ENCODE data around the gene IGFBPL1. TPM values are rescaled to one million over a fixed set of nuclear protein-coding genes. Genes with fewer than 3 reads are reported as not detected.
A peak's percentile ranks its signal among the peaks of the same experiment; 100 is the strongest.

IGFBPL1 gene
- total and polyA plus RNA-seq, 2 of the 13 experiments (the other 11 are each of a cell fraction or from before 2014, with no cell fraction given) = 0.24 TPM; not detected in 1

GRCh38 chr9:38376021-38376670 is 48.1 kb downstream of the IGFBPL1 start (continued):
- TF ChIP-seq NFAT5 (CRISPR knock-in tag; IDR thresholded peaks at IDR 0.05) (no peak), GFI1 (CRISPR knock-in tag; IDR thresholded peaks at IDR 0.05; ENCODE audit: borderline replicate concordance) (no peak), FOXO1 (CRISPR knock-in tag; IDR thresholded peaks at IDR 0.05) (0 out of 2 replicates have a peak, but pooled peaks have one; percentile 33), SKI (IDR thresholded peaks at IDR 0.05; ENCODE audit: partially characterized antibody) (no peak), CEBPZ (IDR thresholded peaks at IDR 0.05; ENCODE audit: low read length) (no peak), ZNF180 (CRISPR knock-in tag; IDR thresholded peaks at IDR 0.05; ENCODE audit: borderline replicate concordance, low read depth) (no peak), ZNF616 (CRISPR knock-in tag; IDR thresholded peaks at IDR 0.05; ENCODE audit: low read depth) (no peak), MXD3 (CRISPR knock-in tag; IDR thresholded peaks at IDR 0.05) (no peak), ZSCAN9 (CRISPR knock-in tag; IDR thresholded peaks at IDR 0.05; ENCODE audit: borderline replicate concordance) (no peak), ZNF850 (CRISPR knock-in tag; conservative IDR thresholded peaks at IDR 0.05) (no peak), PHF21A (CRISPR knock-in tag; IDR thresholded peaks at IDR 0.05) (no peak), ZNF883 (CRISPR knock-in tag; IDR thresholded peaks at IDR 0.05; ENCODE audit: not compliant biosample characterization) (no peak), HNF4G (IDR thresholded peaks at IDR 0.05; ENCODE audit: borderline replicate concordance, low read depth, low read length) (no peak), HNF4G (CRISPR knock-in tag; IDR thresholded peaks at IDR 0.05; ENCODE audit: borderline replicate concordance, low read depth) (no peak), IRF2 (CRISPR knock-in tag; IDR thresholded peaks at IDR 0.05) (no peak), ZNF251 (CRISPR knock-in tag; IDR thresholded peaks at IDR 0.05) (no peak), KLF12 (CRISPR knock-in tag; IDR thresholded peaks at IDR 0.05; ENCODE audit: borderline replicate concordance) (no peak), SMAD3 (CRISPR knock-in tag; IDR thresholded peaks at IDR 0.05) (no peak), ATF2 (CRISPR knock-in tag; IDR thresholded peaks at IDR 0.05) (no peak), SRY (CRISPR knock-in tag; IDR thresholded peaks at IDR 0.05) (no peak), NFRKB (IDR thresholded peaks at IDR 0.05) (no peak), GATAD2A (CRISPR knock-in tag; IDR thresholded peaks at IDR 0.05) (0 out of 2 replicates have a peak, but pooled peaks have one; percentile 13)

Measured in HepG2 (cell line).